Activated CD4-positive, alpha-beta T cell treated with anti-CD3 and anti-CD28 coated beads, Interleukin-2, Interleukin-6, amounts not matched to agents 100 ng/mL and 50 ng/mL, durations not matched to agents 16 hours and 8 hours (primary cell): ENCODE results near the gene EFNB1.

Experiments used
- DNase-seq: peaks from one replicate; pipeline ENCODE4 v3.0.0-alpha.2; 2020

EFNB1 gene

GRCh38 chrX:68844581-68844980, 15.8 kb downstream of the EFNB1 start:
- no peak for DNase-seq

GRCh38 chrX:68846536-68846935, 17.7 kb downstream of the EFNB1 start:
- DNase-seq: no peak

GRCh38 chrX:68847172-68847571, 18.4 kb downstream of the EFNB1 start:
- no peak for DNase-seq

GRCh38 chrX:68848189-68848940, 19.5 kb downstream of the EFNB1 start:
- DNase-seq: no peak

DNA sequence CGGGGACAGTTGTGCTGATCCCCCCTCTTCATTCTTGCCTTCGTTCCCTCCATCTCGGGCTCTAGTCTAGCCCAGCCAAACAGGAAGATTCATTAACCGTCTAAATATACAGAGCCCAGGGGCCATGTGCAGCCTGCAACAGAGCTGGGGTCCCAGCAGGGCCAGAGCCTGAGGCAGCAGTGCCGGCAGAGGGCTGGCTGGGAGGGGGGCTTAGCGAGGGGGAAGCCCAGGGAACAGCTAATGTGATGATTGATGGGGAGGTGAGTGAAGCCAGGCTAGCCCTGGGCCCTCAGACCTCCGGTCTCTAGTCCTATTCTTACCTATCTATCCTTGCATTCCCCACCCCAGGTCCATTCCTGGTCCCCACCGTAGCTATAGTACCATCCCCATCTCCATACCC, 22.3 kb downstream of the EFNB1 start:
- no peak for DNase-seq

- no peak for DNase-seq
Measured at GRCh38 chrX:68852046-68852445, 23.2 kb downstream of the EFNB1 start.

- no peak for DNase-seq
Measured at GRCh38 chrX:68853665-68854251, 24.9 kb downstream of the EFNB1 start.

- no peak for DNase-seq
Measured at GRCh38 chrX:68865300-68865699, 36.5 kb downstream of the EFNB1 start.

DNA sequence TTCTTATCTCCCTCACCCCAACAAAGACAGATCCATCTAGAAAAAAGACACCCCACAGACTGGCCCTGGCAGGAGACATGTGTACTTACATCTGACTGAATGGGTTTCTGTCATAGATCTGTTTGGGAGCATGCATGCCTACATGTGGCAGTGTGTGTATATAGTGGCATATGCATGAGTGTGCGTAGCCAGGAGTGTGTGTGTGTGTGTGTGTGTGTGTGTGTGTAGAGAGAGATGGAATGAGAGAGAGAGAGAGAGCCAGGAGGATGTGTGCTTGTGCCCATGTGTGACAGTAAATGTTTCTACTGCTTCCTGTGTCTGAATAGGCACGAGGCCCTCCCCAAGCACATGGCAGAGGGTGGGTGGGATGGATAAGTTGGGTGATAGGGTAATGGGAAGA, 37.1 kb downstream of the EFNB1 start:
- no peak for DNase-seq

GRCh38 chrX:68867458-68868112, 38.8 kb downstream of the EFNB1 start:
- DNase-seq: no peak

DNA sequence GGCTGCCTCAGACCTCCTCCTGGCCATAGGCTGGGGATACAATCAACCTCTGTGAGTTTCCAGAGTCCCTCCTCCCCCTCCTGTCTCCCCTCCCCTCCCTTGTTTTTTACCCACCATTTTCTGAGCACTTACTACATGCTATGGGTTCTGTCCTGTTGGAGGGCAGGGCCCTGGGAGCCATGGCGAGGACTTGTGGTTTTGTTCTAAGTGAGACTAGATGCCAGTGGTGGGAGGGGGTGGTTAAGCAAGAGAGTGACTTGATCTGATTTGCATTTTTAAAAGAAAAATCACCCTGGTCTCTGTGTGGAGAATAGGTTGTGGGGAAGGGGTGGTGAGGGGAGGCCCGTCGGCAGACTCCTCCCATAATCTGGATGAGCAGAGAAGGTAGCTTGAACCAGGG, 39.5 kb downstream of the EFNB1 start:
- DNase-seq: no peak

DNA sequence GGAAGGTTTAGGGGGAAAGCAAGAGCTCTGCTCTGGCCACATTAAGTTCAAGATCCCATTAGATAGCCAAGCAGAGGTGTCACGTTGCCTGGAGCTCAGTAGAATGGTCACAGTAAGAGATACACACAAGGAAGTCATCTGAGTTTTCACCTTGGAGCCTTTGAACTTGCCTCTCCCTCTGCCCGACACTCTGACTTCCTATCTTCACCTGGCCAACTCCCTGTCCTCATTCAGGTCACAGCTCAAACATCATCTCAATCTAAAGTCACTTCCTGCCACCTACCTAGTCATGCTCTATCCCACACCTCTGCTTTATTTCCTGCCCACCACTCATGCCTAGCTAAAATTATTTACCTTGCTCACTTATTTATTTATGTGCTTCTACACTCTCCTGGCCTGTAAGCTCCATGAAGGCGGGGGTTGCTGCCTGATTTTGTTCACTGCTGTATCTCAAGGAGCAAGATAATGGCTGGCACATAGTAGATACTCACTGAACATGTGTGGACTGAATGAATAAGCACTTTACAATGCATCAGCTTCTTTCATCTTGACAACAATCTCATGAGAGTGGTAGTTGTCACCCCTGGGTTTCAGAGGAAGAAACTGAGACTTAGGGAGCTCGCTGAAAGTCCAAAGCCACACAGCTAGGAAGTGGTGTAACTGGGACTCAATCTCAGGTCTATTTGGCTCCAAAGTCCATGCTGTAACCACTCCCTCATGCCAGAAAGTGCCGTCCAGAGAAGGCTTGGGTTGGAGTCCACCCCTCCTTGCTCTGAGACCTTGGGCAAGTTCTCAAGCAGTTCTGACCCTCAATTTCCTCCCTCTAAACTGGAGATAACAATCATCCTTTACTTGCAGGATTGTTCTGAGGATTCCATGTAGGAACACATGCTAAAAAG, 40.3 kb downstream of the EFNB1 start:
- DNase-seq: no peak

DNA sequence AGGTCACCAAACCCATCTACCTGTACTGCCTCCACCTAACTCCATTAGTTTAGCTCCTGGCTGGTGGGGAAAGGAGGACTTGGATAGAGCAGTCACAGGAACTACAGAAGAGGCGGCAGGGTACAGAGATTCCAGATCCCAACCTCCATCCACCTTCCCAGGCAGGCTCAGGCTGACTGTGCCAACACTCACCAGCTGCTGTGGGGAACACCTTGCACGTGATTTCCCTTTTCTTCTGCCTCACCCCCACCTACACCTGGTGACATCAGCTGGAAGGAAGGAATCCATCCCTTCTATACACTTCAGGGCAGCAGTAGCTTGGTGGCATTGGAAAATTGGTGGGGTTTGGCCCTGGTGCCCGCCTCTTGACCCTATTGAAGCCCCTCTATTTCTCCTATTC, 41.5 kb downstream of the EFNB1 start:
- DNase-seq: no peak

DNA sequence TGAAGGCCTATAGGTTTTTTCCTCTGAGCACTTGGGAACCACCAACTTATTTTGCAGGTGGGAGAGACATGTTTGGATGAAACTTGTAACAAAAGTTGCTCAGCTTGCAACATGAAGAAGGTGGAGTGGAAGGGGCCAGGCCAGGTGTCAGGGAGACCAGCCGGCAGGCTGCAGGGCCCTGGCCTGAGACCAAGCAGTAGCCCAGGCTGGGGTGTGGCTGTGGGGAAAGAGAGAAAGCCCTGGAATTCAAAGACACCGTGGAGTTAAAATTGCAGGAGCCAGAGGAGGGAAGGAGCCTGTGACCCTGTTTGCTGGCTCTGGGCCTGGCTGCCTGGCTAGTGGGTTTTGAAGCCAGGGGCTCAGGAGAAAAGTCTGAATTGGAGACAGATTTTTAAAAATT, 43.4 kb downstream of the EFNB1 start:
- no peak for DNase-seq

DNA sequence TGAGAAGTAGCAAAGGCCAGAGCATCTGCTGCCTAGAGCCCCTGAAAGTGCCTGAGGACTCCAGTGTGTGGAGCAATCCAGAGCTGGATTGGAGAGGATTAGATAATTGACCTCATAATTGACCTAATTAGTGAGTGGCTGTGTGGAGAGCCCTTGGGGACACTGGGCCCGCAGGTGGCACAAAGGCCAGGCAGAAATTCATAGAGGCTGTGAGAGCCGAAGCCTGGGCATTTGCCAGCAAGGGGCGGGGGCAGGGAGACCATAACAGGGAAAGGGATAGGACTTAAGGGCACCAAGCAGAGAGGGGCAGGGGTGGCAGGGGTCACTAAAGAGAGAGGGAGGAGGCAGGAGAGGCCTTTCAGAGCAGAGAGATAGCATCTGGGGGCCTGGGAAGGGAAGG, 45.3 kb downstream of the EFNB1 start:
- no peak for DNase-seq

- DNase-seq: no peak
Measured at GRCh38 chrX:68876731-68877130, 47.9 kb downstream of the EFNB1 start.

DNA sequence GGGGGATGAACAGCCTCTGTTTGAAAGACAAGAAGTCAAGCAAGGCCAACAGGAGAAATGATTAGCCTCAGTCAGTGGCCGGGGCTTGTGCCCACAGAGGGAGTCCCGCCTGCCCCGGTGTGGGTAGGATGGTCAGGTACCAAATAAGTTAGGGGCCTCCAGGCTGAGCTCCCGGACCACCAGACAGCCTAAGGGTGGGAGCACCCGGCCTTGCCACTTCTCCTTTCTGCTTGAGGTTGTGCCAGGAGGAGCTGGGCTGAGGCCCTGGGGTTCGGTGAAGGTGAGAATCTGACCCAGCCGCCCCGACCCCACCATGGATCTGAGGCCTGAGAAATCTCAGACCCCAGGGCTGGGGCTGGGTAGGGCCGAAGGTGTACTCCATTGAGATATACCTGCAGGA, 48.8 kb downstream of the EFNB1 start:
- no peak for DNase-seq

- no peak for DNase-seq
Measured at GRCh38 chrX:68878977-68879645, 50.3 kb downstream of the EFNB1 start.

DNA sequence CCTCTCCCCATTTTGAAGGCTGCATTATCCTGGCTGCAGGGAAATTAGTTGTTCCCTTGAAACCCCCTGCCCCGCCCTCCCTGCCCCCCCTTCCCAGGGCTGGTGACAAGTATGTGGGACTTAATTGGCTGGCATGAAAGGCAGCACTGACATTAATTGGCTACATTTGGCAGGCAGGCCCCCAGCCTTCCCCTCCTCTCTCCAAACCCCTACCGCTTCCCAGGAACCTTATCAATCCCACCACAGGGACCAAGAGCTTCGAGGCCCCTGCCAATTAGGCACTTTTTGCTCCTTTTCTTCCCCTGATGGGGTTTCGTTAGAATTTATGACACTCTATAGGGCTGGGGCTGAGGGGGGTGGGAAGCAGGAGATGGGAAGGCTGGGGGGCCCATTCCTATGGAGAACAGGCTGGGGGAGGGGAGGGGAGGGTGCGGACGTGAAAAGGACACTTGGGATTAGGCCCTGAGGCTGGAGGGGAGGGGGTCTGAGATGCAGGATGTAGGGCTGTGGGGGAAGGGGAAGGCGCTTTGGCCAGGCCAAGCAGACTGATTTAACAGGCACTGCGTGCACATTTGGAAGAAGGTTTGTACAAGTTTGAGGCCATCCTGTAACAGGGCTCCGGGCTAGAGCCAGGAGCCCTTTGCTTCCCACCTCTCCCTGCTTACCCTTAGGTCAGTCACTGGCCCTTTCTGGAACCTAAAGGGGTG, 52.2 kb downstream of the EFNB1 start:
- no peak for DNase-seq

GRCh38 chrX:68881911-68882310, 53.1 kb downstream of the EFNB1 start:
- no peak for DNase-seq

DNA sequence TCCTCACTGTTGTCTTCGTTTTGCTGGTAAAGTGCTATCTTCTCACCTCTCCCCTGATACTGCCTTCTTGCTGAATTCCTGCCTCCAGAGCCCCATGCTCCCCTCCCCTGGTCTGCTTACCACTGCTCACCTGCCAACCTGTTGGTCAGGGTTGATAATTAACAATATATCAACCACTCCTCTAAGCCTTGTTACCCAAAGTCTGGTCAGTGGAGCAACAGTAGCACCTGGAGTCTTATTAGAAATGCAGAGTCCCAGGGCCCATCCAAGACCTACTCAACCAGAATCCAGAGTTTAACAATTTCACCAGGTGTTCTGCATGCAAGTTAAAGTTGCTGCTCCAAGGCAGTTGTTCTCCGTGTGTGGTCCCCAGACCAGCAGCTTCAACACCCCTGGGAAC, 55.0 kb downstream of the EFNB1 start:
- no peak for DNase-seq

GRCh38 chrX:68889249-68889648, 60.4 kb downstream of the EFNB1 start:
- no peak for DNase-seq
